Right ventricle myocardium inferior (tissue), 1 donor: ENCODE data around the gene TRIO. TPM values are rescaled to one million over a fixed set of nuclear protein-coding genes. Genes with fewer than 3 reads are reported as not detected.

Source experiments
- ATAC-seq: fragments of 200-7000 bp; cut with Tn5 transposase; one replicate; pipeline ENCODE4 v1.9.1; 2020; ENCODE audit warnings: mild to moderate bottlenecking, moderate library complexity
- DNase-seq: peaks from one replicate; pipeline ENCODE4 v3.0.0; 2021; ENCODE audit errors: missing footprints
- intact Hi-C: fragments of 100-400 bp; cut with DNase I; formaldehyde crosslinking; loops from one replicate; pipeline ENCODE4 v1.11.0; 2022
- total RNA-seq: library from RNA; stranded (reverse); fragmentation: NEBNext Ultra II Directional; extraction: Animal tissue kit (Norgen Biotek cat#: 25700); gene quantifications from one replicate; pipeline ENCODE4 v1.2.1, GENCODE V29; 2021
- donor health status: DM: no; HTN: yes; CAD: no; lungs with severe emphysema.

The TRIO gene
- total RNA-seq, 1 donor from 2014 or later: 56.9 TPM

DNA sequence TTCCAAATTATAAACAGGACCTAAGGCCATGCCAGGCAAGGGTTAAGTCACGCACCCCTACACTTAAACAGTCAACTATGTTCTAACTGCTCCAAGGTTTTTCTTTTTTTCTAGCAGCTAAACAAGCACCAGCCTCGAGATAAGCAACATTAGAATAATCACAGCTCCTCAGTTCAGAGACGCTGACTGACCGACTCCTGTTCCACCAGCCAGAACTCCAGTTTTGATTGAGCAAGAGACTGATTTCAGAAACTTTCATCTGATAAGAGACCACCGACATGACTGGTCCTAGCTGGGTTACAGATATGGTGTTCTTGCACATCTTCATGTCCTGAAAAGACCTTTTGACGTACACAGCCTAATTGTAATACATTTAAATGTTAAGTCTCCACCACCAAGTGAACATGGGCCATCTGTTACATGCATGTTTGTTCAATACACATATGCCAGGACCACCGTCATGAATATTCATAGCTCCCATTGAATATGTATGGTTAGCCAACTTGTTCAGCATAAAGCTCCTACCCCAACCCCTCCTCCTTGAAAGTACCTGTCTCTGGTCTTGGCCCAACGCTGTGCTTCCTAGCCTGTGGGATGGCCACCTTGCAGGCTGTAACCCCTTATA lies 414.8 kb downstream of the TRIO start:
- intact Hi-C loops: no loop called here

More for the DNA sequence above, 414.8 kb downstream of the TRIO start:
- ATAC-seq: no peak
- DNase-seq: no peak

Other genes with a start within 250 kb of the TRIO start
- 0.19 TPM for gene DNAH5, start 198.7 kb upstream of the TRIO start, total RNA-seq